CD1c-positive myeloid dendritic cell (primary cell): ENCODE measurements around the gene ZNF594.
"Not testable (repeated sequence)": the region's sequence is repeated elsewhere in the genome, so short reads cannot be mapped to it uniquely, and the experiment has no call there.

Experiments used
- DNase-seq: peaks from one replicate; pipeline ENCODE4 v3.0.0-alpha.2; 2016; ENCODE audit errors: extremely low spot score

The ZNF594 gene

GRCh38 chr17:5191541-5192417, at the start of gene ZNF594:
ZNF594 (minus strand) TSS chr17:5191868; CDS start chr17:5184256, 7,612 bp downstream.
- peak; percentile 96 for DNase-seq

GRCh38 chr17:5239769-5240168, 48.1 kb upstream of the ZNF594 start:
- DNase-seq: not testable (repeated sequence)

- DNase-seq: no peak
These were observed 46.7 kb upstream of the ZNF594 start for GRCh38 chr17:5238333-5238732.

GRCh38 chr17:5237541-5238016, 45.9 kb upstream of the ZNF594 start:
- peak; percentile 82 for DNase-seq

GRCh38 chr17:5236938-5237540, 45.4 kb upstream of the ZNF594 start:
- no peak for DNase-seq

GRCh38 chr17:5234645-5235576, 43.2 kb upstream of the ZNF594 start, which contains the start of gene SCIMP:
SCIMP (minus strand) TSS chr17:5234860; CDS start chr17:5234755, 105 bp downstream.
- peak; percentile 93 for DNase-seq

GRCh38 chr17:5233492-5233891, 41.8 kb upstream of the ZNF594 start:
- DNase-seq: not testable (repeated sequence)

- DNase-seq: peak; percentile 68
These were observed 35.5 kb upstream of the ZNF594 start for GRCh38 chr17:5226940-5227878.

- DNase-seq: peak; percentile 81
These were observed 34.2 kb upstream of the ZNF594 start for GRCh38 chr17:5225668-5226457.

GRCh38 chr17:5221912-5222311, 30.2 kb upstream of the ZNF594 start:
- DNase-seq: not testable (repeated sequence)

- DNase-seq: no peak
These were observed 28.4 kb upstream of the ZNF594 start for GRCh38 chr17:5220074-5220473.

- no peak for DNase-seq
These were observed 27.9 kb upstream of the ZNF594 start for GRCh38 chr17:5219536-5219935.

GRCh38 chr17:5217562-5217961, 25.9 kb upstream of the ZNF594 start:
- DNase-seq: not testable (repeated sequence)

- peak; percentile 74 for DNase-seq
These were observed 19.8 kb upstream of the ZNF594 start for GRCh38 chr17:5211458-5211857.

- DNase-seq: peak; percentile 81
These were observed 19.1 kb upstream of the ZNF594 start for GRCh38 chr17:5210614-5211252.

- DNase-seq: no peak
These were observed 18.4 kb upstream of the ZNF594 start for GRCh38 chr17:5210091-5210490.

GRCh38 chr17:5209396-5209795, 17.7 kb upstream of the ZNF594 start:
- DNase-seq: no peak

GRCh38 chr17:5203908-5204294, 12.2 kb upstream of the ZNF594 start:
- no peak for DNase-seq

- DNase-seq: no peak
These were observed 11.7 kb upstream of the ZNF594 start for GRCh38 chr17:5203178-5203907.
